ENCODE measurements around the gene ERGIC1.

The ERGIC1 gene

GRCh38 chr5:172866378-172866777 lies 32.3 kb downstream of the ERGIC1 start:
- no peak for DNase-seq (ENCODE audit: low spot score)

- DNase-seq (ENCODE audit: low spot score) = no peak
Measured at GRCh38 chr5:172866802-172867748, 33.0 kb downstream of the ERGIC1 start.

GRCh38 chr5:172867761-172868435 lies 33.8 kb downstream of the ERGIC1 start:
- DNase-seq (ENCODE audit: low spot score) = no peak

- no peak for DNase-seq (ENCODE audit: low spot score)
Measured at GRCh38 chr5:172868436-172868923, 34.4 kb downstream of the ERGIC1 start.

GRCh38 chr5:172868924-172869591 lies 35.0 kb downstream of the ERGIC1 start:
- peak; percentile 74 for DNase-seq (ENCODE audit: low spot score)

GRCh38 chr5:172869691-172870090 lies 35.6 kb downstream of the ERGIC1 start:
- DNase-seq (ENCODE audit: low spot score) = no peak

GRCh38 chr5:172870291-172870714 lies 36.3 kb downstream of the ERGIC1 start:
- DNase-seq (ENCODE audit: low spot score) = peak; percentile 65

GRCh38 chr5:172870715-172871461 lies 36.8 kb downstream of the ERGIC1 start:
- DNase-seq (ENCODE audit: low spot score) = no peak

GRCh38 chr5:172871536-172871935 lies 37.5 kb downstream of the ERGIC1 start:
- DNase-seq (ENCODE audit: low spot score) = no peak

GRCh38 chr5:172871982-172872381 lies 37.9 kb downstream of the ERGIC1 start:
- no peak for DNase-seq (ENCODE audit: low spot score)

DNA sequence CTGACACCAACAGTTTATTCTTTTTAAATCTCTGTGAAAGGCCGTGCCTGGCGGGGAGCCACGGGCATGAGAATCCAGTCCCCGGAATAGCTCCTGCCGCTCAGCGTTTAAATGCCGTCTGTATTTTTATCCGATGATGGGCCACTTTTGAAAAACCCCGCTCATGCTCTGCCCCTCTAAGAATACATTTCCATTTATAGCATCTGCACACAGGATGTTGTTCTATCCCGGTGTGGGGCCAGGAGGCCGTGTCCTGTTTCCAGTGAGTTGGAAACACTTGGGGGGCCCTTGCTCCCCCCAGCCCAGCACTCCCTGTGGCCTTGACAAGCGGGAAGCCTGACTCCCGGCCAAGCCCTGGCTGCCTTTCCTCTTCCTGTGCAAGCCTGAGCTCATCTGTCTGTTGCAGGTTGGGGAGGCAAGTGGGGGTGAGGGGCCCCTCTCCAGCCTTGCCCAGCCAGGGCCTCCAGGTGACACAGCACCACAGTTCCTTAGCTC lies 39.0 kb downstream of the ERGIC1 start:
- peak; percentile 43 for DNase-seq (ENCODE audit: low spot score)

DNA sequence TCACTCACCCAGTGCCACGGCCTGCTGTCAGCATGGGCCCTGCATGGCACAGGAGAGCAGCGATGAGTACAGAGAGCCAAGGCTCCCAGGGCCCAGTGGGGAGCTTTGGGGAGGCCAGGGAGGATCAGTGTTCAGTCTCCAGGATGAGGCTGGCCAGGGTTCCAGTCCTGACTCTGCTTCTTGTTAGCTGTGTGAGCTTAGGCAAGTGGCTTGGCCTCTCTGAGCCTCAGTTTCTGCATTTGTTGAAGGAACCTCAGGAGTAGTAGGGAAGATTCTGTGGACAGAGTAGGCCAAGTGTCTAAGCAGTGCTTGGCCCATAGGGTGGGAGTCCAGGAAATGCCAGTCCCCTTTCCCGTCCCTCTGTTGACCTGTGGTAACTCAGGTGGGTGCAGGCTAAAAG lies 39.5 kb downstream of the ERGIC1 start:
- DNase-seq (ENCODE audit: low spot score) = no peak

DNA sequence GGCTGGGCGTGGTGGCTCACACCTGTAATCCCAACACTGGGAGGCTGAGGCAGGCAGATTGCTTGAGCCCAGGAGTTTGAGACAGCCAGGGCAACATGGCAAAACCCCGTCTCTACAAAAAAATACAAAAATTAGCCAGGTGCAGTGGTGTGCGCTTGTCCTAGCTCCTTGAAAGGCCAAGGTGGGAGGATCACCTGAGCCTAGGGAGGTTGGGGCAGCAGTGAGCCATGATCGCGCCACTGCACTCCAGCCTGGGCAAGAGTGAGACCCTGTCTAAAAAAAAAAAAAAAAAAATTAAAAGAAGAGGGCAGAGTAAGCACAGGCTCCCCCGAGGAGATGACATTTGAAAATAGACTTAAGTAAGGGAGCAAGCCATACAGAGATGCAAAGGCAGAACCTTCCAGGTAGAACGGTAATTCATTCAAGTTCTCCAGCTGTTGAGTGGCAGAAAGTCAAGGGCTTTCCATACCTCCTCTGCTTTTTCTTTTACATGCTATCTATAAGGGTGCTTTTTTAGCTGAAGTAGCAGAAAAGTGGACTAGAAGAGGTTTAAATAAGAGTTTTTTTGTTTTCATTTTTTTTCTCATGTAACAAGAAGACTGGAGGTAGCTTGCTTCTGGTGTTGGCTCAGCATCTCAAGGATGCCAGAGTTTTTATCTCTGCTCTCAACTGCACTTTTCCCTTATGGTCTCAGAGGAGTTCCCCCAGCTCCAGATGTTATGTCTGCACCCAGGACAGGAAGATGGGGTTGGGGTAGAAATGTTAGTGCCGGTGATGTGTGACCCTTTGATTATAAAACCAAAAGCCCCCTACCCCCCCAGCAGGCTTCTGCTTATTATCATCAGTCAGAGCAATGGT lies 40.8 kb downstream of the ERGIC1 start:
- DNase-seq (ENCODE audit: low spot score) = no peak

- DNase-seq (ENCODE audit: low spot score) = no peak
Measured at GRCh38 chr5:172875505-172876279, 41.6 kb downstream of the ERGIC1 start.

DNA sequence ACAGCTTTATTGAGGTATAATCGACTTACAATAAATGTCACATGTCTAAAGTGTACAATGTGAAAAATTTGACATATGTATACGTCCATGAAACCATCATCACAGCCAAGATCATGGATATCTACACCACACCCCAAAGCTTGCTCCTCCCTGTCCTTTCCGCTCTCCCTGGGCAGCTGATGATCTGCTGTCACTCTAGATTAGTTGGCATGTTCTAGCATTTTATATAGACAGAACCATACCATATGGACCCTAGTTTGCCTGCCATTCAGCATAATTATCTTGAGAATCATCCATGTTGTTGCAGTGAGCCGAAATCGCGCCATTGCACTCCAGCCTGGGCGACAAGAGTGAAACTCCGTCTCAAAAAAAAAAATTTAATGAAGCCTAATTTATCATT lies 42.5 kb downstream of the ERGIC1 start:
- no peak for DNase-seq (ENCODE audit: low spot score)

DNA sequence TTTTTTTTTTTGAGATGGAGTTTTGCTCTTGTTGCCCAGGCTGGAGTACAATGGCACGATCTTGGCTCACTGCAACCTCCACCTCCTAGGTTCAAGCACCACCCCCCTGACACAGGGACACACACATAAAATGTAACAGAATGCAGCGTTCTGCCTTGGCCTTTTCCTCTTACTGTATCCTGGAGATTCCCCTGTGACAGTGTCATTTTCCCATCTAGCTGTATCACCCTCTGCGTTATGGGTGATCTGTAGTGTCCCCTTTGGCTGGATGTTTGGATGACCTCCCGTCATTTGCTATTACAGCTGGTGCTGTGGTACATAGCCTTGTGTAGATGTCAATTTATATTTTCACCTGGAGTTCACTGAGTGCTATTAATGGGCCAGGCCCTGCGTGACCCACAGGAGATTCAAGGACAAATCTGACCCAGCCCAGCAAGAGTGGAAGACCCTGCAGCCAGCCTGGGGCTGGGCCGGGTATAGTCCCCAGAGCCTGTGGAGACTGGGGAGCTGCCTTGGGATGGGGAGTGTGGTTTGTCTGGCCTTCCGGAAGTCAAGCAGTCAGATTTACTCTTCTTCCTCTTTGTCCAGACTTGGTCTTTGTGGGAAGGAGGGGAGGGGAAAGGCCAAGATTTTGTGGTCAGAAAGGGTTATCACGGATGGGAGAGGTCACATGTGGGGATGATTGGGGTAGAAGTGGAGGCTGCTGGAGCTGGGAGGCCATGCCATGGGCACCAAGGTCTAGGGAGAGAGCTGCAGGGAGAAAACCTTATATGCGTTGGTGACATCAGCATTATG lies 43.6 kb downstream of the ERGIC1 start:
- DNase-seq (ENCODE audit: low spot score) = no peak

DNA sequence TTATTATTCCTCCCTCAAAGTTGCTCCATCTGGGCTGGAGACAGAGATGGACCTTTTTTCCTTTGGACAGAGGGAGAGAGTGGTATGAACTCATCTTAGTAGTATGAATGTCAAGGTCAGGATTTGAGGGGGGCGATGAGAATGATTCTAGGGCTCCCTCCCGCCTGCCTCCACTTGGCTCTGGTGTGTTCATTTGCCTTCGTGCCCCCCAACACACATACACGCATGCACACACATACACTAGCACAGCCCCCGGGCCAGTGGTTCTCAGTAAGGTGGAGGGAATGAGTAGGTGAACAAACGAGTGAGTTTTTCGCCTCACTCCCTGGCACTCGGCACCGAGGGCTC lies 44.5 kb downstream of the ERGIC1 start:
- no peak for DNase-seq (ENCODE audit: low spot score)

GRCh38 chr5:172878933-172879752 lies 45.1 kb downstream of the ERGIC1 start:
- no peak for DNase-seq (ENCODE audit: low spot score)

Data from AG08396 (cell line).